Measurements from ENCODE around the gene ACKR4.
"Not testable (repeated sequence)": the region's sequence is repeated elsewhere in the genome, so short reads cannot be mapped to it uniquely, and the experiment has no call there.

DNA sequence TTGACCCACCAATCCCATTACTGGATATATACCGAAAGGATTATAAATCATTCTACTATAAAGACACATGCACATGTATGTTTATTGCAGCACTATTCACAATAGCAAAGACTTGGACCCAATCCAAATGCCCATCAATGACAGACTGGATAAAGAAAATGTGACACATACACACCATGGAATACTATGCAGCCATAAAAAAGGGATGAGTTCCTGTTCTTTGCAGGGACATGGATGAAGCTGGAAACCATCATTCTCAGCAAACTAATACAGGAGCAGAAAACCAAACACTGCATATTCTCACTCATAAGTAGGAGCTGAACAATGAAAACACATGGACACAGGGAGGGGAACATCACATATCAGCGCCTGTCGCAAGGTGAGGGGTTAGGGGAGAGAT, 18.2 kb downstream of the ACKR4 start:
- TF ChIP-seq, protein P1, sequence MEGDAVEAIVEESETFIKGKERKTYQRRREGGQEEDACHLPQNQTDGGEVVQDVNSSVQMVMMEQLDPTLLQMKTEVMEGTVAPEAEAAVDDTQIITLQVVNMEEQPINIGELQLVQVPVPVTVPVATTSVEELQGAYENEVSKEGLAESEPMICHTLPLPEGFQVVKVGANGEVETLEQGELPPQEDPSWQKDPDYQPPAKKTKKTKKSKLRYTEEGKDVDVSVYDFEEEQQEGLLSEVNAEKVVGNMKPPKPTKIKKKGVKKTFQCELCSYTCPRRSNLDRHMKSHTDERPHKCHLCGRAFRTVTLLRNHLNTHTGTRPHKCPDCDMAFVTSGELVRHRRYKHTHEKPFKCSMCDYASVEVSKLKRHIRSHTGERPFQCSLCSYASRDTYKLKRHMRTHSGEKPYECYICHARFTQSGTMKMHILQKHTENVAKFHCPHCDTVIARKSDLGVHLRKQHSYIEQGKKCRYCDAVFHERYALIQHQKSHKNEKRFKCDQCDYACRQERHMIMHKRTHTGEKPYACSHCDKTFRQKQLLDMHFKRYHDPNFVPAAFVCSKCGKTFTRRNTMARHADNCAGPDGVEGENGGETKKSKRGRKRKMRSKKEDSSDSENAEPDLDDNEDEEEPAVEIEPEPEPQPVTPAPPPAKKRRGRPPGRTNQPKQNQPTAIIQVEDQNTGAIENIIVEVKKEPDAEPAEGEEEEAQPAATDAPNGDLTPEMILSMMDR (IDR thresholded peaks at IDR 0.05): not testable (repeated sequence)
- TF ChIP-seq POLR2A (IDR thresholded peaks at IDR 0.05): not testable (repeated sequence)

Measured in right lobe of liver (tissue), 4 donors.